ENCODE measurements around the gene SGPL1. TPM values are rescaled to one million over a fixed set of nuclear protein-coding genes. Genes with fewer than 3 reads are reported as not detected.

SGPL1 gene
- total and polyA plus RNA-seq, 2 of the 8 experiments (the other 6 are each of a cell fraction or from before 2014, with no cell fraction given) = 20.5 to 51.6 TPM

DNA sequence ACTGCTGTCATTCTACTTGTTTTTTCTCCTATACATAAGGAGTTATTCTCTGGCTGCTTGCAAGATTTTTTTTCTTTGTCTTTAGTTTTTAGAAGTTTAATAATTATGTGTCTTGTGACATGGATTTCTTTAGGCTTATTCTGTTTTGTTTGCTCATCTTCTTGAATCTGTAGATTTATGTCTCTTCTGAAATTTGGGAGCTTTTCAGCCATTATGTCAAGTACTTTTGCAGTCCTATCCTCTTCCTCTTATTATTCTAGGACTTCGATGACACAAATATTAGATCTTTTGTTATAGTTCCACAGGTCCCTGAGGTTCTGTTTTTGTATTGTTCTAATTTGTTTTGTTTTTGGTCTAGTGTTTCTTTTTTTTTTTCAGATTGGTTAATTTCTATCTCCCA is 13.9 kb upstream of the SGPL1 start:
- H3K4me3 ChIP-seq (ENCODE audit: extremely low read depth in 1 of 4, insufficient read depth in 2 of 4, low read depth in 3 of 4, low read length in 4 of 4) = no peak overlapping the region
- no peak for TF ChIP-seq BRCA1 (IDR thresholded peaks at IDR 0.05; ENCODE audit: low read depth, low read length)
- TF ChIP-seq GABPA (IDR thresholded peaks at IDR 0.05; ENCODE audit: borderline replicate concordance, insufficient read depth, low read length) = no peak
- TF ChIP-seq CHD2 (IDR thresholded peaks at IDR 0.05; ENCODE audit: low read length) = no peak
- TF ChIP-seq, protein P1, sequence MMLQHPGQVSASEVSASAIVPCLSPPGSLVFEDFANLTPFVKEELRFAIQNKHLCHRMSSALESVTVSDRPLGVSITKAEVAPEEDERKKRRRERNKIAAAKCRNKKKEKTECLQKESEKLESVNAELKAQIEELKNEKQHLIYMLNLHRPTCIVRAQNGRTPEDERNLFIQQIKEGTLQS (IDR thresholded peaks at IDR 0.05; ENCODE audit: insufficient read depth, low read depth, low read length) = no peak
- no peak overlapping the region for H3K14ac ChIP-seq (ENCODE audit: insufficient read length)
- H3K36me3 ChIP-seq (ENCODE audit: control insufficient read depth in 2 of 4, insufficient read depth in 4 of 4, low read length in 3 of 4) = no peaks in the 10 kb centered on the region
- H3K4ac ChIP-seq (replicated peaks; ENCODE audit: insufficient read length, low read depth, low read length) = no peak overlapping the region
- no peak overlapping the region for H2BK20ac ChIP-seq (ENCODE audit: low read length)
- H3K56ac ChIP-seq (replicated peaks; ENCODE audit: insufficient read length, low read depth, low read length) = no peak overlapping the region
- no peaks in the 10 kb centered on the region for H3K9me3 ChIP-seq (ENCODE audit: insufficient read depth in 2 of 2, low read depth in 1 of 2, low read length in 1 of 2)
- no peak overlapping the region for H3K9ac ChIP-seq (replicated peaks in 1 of 4; ENCODE audit: extremely low read depth in 1 of 4, low read depth in 3 of 4, low read length in 3 of 4)
- no peak overlapping the region for H3K23ac ChIP-seq (ENCODE audit: insufficient read length)
- no peak overlapping the region for H3K18ac ChIP-seq (ENCODE audit: extremely low read depth, low read length)
- H3K79me2 ChIP-seq (ENCODE audit: control insufficient read depth in 1 of 2, insufficient read depth in 2 of 2, low read length in 2 of 2) = no peaks in the 10 kb centered on the region
- no peak overlapping the region for H4K91ac ChIP-seq (replicated peaks; ENCODE audit: insufficient read length, low read length)
- H2BK120ac ChIP-seq (replicated peaks; ENCODE audit: low read depth, low read length) = no peak overlapping the region
- CTCF ChIA-PET (ENCODE audit: partially characterized antibody) = interaction anchor here (1.6 kb wide), 1 partner anchor 41 kb away, joined by 3 read pairs; no protein-coding TSS in a partner anchor
- no peak overlapping the region for H3K27ac ChIP-seq (ENCODE audit: low read depth, low read length)
- FAIRE-seq (no peak), DNase-seq (ENCODE audit: low read depth in 1 of 2, low spot score in 2 of 2) (no peak)
- 96% methylated on average over 1 of the region's 1 CpG; no CpG with 5 or more reads in 1 of the 2 experiments for WGBS, 2 experiments (ENCODE audit: extremely low coverage in 1 of 2, insufficient coverage in 1 of 2, insufficient read length in 1 of 2, insufficient replicate concordance in 2 of 2, low coverage in 1 of 2, low lambda C conversion rate in 2 of 2, missing lambda C conversion rate in 1 of 2)
- H2BK15ac ChIP-seq (ENCODE audit: low read length) = no peak overlapping the region
- H4K20me1 ChIP-seq (replicated peaks in 1 of 2; ENCODE audit: control insufficient read depth in 1 of 2, insufficient read depth in 2 of 2, low read length in 2 of 2) = no peaks in the 10 kb centered on the region
- H2AFZ ChIP-seq (ENCODE audit: low read length) = no peak overlapping the region
- H3K23me2 ChIP-seq (ENCODE audit: low read depth, low read length) = no peaks in the 10 kb centered on the region
- POLR2A ChIA-PET (ENCODE audit: partially characterized antibody) = no interaction called here
- no peak overlapping the region for H3K4me2 ChIP-seq (ENCODE audit: insufficient read depth in 1 of 2, low read depth in 2 of 2, low read length in 2 of 2)
- no peak overlapping the region for H2BK12ac ChIP-seq (ENCODE audit: low read depth, low read length)
- H3K4me1 ChIP-seq (replicated peaks in 1 of 4; ENCODE audit: control insufficient read depth in 3 of 4, insufficient read depth in 4 of 4, low read length in 3 of 4) = peaks cover 0 to 2% (median 0%) of the 10 kb centered on the region in 4 experiments; a peak in 1 of 7 replicates
- no peaks in the 10 kb centered on the region for H3K79me1 ChIP-seq (ENCODE audit: low read depth, low read length)
- no peaks in the 10 kb centered on the region for H3K27me3 ChIP-seq (replicated peaks in 1 of 4; ENCODE audit: control insufficient read depth in 3 of 4, extremely low read depth in 1 of 4, insufficient read depth in 3 of 4, low read length in 3 of 4)
- no peak overlapping the region for H2AK5ac ChIP-seq (ENCODE audit: low read depth, low read length)
- no peak overlapping the region for H2BK5ac ChIP-seq (ENCODE audit: low read depth, low read length)
- no peak overlapping the region for H4K5ac ChIP-seq (ENCODE audit: insufficient read length, low read depth, low read length)
- H4K8ac ChIP-seq (ENCODE audit: extremely low read depth, insufficient read depth, low read length) = no peak overlapping the region
